C4-2B (cell line): ENCODE data around the gene KAZN.

Source experiments
- CTCF ChIP-seq: fragments of 450-650 bp; conservative IDR thresholded peaks from 2 replicates; pipeline ENCODE4 v1.5.1; 2017; ENCODE audit warnings: mild to moderate bottlenecking
- ZFX ChIP-seq: fragments of 450-650 bp; IDR thresholded peaks from 2 replicates; pipeline ENCODE4 v1.6.1; 2017

DNA sequence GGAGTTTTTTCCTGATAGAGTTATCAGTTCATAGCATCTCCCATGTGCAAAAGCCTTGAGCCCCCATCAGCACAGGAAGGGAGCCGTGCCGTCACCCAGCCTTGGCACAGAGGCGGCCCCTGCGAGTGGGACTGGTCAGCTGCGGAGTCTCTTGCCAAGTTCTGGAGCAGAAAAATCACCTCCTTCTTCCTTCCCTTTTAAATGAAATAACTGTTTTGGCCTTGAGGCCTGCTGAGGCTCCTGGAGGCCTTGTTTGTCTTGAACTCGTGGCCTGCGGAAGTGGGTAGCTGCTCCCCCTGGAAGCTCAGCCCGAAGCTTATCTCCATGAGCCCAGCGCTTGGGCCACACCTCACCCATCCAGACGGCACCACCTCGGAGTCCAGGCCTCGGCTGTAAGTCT lies 409.4 kb downstream of the KAZN start:
- TF ChIP-seq CTCF (no peak), ZFX (no peak)
